Fibroblast of pulmonary artery (primary cell): ENCODE measurements around the gene CHAMP1.

ENCODE experiments used
- DNase-seq: peaks from one replicate; pipeline ENCODE4 v3.0.0-alpha.2; 2010; ENCODE audit warnings: low read depth
- H3K4me3 ChIP-seq: replicated peaks from 2 replicates; pipeline ENCODE4 v1.5.1; 2011; ENCODE audit warnings: low read depth, mild to moderate bottlenecking, control low read depth, low read length, moderate library complexity
- TF ChIP-seq, protein P1 (sequence below): IDR thresholded peaks from 2 replicates; pipeline ENCODE4 v1.5.1; 2011; ENCODE audit warnings: mild to moderate bottlenecking, control low read depth, low read length, inconsistent platforms; ENCODE audit errors: missing control alignments

Gene CHAMP1, protein sequence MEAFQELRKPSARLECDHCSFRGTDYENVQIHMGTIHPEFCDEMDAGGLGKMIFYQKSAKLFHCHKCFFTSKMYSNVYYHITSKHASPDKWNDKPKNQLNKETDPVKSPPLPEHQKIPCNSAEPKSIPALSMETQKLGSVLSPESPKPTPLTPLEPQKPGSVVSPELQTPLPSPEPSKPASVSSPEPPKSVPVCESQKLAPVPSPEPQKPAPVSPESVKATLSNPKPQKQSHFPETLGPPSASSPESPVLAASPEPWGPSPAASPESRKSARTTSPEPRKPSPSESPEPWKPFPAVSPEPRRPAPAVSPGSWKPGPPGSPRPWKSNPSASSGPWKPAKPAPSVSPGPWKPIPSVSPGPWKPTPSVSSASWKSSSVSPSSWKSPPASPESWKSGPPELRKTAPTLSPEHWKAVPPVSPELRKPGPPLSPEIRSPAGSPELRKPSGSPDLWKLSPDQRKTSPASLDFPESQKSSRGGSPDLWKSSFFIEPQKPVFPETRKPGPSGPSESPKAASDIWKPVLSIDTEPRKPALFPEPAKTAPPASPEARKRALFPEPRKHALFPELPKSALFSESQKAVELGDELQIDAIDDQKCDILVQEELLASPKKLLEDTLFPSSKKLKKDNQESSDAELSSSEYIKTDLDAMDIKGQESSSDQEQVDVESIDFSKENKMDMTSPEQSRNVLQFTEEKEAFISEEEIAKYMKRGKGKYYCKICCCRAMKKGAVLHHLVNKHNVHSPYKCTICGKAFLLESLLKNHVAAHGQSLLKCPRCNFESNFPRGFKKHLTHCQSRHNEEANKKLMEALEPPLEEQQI

GRCh38 chr13:114314074-114314912, at the start of gene CHAMP1:
Gene CHAMP1 (plus strand): TSS chr13:114314503. CDS start chr13:114323843, 9,340 bp downstream.
- DNase-seq = peak; percentile 97
- H3K4me3 ChIP-seq = peak within 1 kb of the TSS; percentile 77
- TF ChIP-seq, protein P1, sequence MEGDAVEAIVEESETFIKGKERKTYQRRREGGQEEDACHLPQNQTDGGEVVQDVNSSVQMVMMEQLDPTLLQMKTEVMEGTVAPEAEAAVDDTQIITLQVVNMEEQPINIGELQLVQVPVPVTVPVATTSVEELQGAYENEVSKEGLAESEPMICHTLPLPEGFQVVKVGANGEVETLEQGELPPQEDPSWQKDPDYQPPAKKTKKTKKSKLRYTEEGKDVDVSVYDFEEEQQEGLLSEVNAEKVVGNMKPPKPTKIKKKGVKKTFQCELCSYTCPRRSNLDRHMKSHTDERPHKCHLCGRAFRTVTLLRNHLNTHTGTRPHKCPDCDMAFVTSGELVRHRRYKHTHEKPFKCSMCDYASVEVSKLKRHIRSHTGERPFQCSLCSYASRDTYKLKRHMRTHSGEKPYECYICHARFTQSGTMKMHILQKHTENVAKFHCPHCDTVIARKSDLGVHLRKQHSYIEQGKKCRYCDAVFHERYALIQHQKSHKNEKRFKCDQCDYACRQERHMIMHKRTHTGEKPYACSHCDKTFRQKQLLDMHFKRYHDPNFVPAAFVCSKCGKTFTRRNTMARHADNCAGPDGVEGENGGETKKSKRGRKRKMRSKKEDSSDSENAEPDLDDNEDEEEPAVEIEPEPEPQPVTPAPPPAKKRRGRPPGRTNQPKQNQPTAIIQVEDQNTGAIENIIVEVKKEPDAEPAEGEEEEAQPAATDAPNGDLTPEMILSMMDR = no peak

- H3K4me3 ChIP-seq = no peak overlapping the region
- peak; percentile 44 for DNase-seq
- TF ChIP-seq, protein P1 = no peak
Measured at GRCh38 chr13:114264886-114265611, 49.3 kb upstream of the CHAMP1 start.

DNA sequence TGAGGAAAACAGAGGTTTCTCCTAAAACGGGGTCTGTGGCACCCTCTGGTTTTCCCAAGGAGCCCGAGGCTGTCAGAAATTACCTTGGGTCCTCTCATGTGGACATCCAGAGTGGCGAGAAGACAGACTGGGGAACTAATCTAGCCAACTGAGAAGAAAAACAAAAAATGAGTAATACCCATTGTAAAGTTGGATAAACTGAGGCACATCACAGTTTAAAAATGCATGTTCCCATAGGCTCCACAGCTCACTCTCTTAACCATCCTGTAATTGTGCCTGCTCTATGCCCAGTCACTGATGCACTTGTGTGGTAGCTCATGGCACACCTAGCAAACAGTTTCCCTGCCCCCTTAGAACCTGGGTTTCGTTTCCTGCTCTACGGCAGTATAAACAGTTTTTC, 48.1 kb upstream of the CHAMP1 start:
- TF ChIP-seq, protein P1 = no peak
- DNase-seq = no peak
- H3K4me3 ChIP-seq = no peak overlapping the region

GRCh38 chr13:114268344-114269280, 45.7 kb upstream of the CHAMP1 start:
- no peak overlapping the region for H3K4me3 ChIP-seq
- TF ChIP-seq, protein P1 = no peak
- DNase-seq = no peak

- no peak for DNase-seq
- TF ChIP-seq, protein P1 = no peak
- H3K4me3 ChIP-seq = no peak overlapping the region
Measured at GRCh38 chr13:114269281-114269770, 45.0 kb upstream of the CHAMP1 start.
